Endothelial cell of umbilical vein (primary cell): Measurements from ENCODE around the gene SLC24A3. TPM values are rescaled to one million over a fixed set of nuclear protein-coding genes. Genes with fewer than 3 reads are reported as not detected.

Experiments used
- BruUV-seq: library from RNA; stranded (reverse); fragments of 400-500 nt; replicated peaks from 2 replicates; lab custom pipeline; 2021; lab: Mats Ljungman, UMichigan
- CTCF ChIA-PET: fragments of 300-600, 350-600 bp; sonication (Branson Sonifier 250); formaldehyde crosslinking; loops from one replicate; lab custom pipeline; 2021; ENCODE audit warnings: antibody characterized with exemption, inconsistent platforms; lab: Charles Lee
- POLR2A ChIA-PET: fragments of 300-600, 350-600 bp; sonication (Branson Sonifier 250); formaldehyde crosslinking; loops from one replicate; lab custom pipeline; 2021; ENCODE audit warnings: antibody characterized with exemption, inconsistent platforms; lab: Charles Lee
- DNase-seq: peaks from one replicate; pipeline ENCODE4 v3.0.0-alpha.2; 2011; ENCODE audit warnings: low read depth, low spot score
- FAIRE-seq: peaks from 2 replicates; lab custom pipeline; 2011; peaks lifted over from hg19 to GRCh38; lab: Jason Lieb, UNC
- H2AFZ ChIP-seq: 2 replicates; pipeline ENCODE4 v1.6.0; 2012; ENCODE audit warnings: low read depth, low read length, control low read depth, inconsistent platforms
- H3K27ac ChIP-seq: 2 replicates; pipeline ENCODE4 v1.5.1; 2011; ENCODE audit warnings: low read depth, mild to moderate bottlenecking, control low read depth, low read length, moderate library complexity; ENCODE audit not compliant: insufficient read depth
- H3K27me3 ChIP-seq, 2 experiments: 2 replicates each; pipeline versions ENCODE4 v1.6.0 to v1.6.1; 2011; ENCODE audit warnings: low read length in 2 of 2, mixed read lengths in 1 of 2; ENCODE audit not compliant: control insufficient read depth in 2 of 2, insufficient read depth in 2 of 2
- H3K36me3 ChIP-seq, 2 experiments: 2 replicates in 1 of 2; 3 replicates in 1 of 2; pipeline ENCODE4 v1.5.1; 2011; ENCODE audit warnings: low read length in 2 of 2, mild to moderate bottlenecking in 1 of 2, moderate library complexity in 1 of 2; ENCODE audit not compliant: control insufficient read depth in 2 of 2, insufficient read depth in 2 of 2; ENCODE audit errors: extremely low read depth in 1 of 2
- H3K4me1 ChIP-seq: 3 replicates; pipeline ENCODE4 v1.5.1; 2011; ENCODE audit warnings: mild to moderate bottlenecking, low read length; ENCODE audit not compliant: control insufficient read depth, insufficient read depth; ENCODE audit errors: extremely low read depth
- H3K4me2 ChIP-seq: 2 replicates; pipeline ENCODE4 v1.6.1; 2011; ENCODE audit warnings: low read length, control low read depth, mixed read lengths; ENCODE audit not compliant: insufficient read depth
- H3K4me3 ChIP-seq, 3 experiments: fragments of 200-600 bp in 1 of 3; sonication (generic), shearing (Covaris generic) in 1 of 3; replicated peaks in 1 of 3; 2 replicates each; pipeline ENCODE4 v1.5.1; 2011 to 2016; ENCODE audit warnings: control low read depth in 3 of 3, low read length in 3 of 3, mild to moderate bottlenecking in 2 of 3, inconsistent platforms in 1 of 3, low read depth in 1 of 3, moderate library complexity in 1 of 3; ENCODE audit not compliant: insufficient read depth in 1 of 3
- H3K79me2 ChIP-seq: 2 replicates; pipeline ENCODE4 v1.6.0; 2012; ENCODE audit warnings: low read length, inconsistent platforms; ENCODE audit not compliant: control insufficient read depth, insufficient read depth
- H3K9ac ChIP-seq: replicated peaks from 2 replicates; pipeline ENCODE3; 2011; ENCODE audit warnings: low read length, control low read depth; ENCODE audit not compliant: insufficient read depth; ENCODE audit errors: extremely low read depth
- H3K9me1 ChIP-seq: replicated peaks from 3 replicates; pipeline ENCODE4 v1.6.0; 2011; ENCODE audit warnings: mild to moderate bottlenecking, low read length; ENCODE audit not compliant: control insufficient read depth, insufficient read depth; ENCODE audit errors: extremely low read depth
- H3K9me3 ChIP-seq: replicated peaks from 2 replicates; pipeline ENCODE4 v1.5.1; 2012; ENCODE audit warnings: low read length, inconsistent platforms; ENCODE audit not compliant: control insufficient read depth, insufficient read depth
- H4K20me1 ChIP-seq: replicated peaks from 2 replicates; pipeline ENCODE3; 2011; ENCODE audit warnings: mild to moderate bottlenecking, low read length; ENCODE audit not compliant: control insufficient read depth, insufficient read depth; ENCODE audit errors: extremely low read depth
- EZH2 ChIP-seq: IDR thresholded peaks from 2 replicates; pipeline ENCODE4 v1.6.1; 2012; ENCODE audit warnings: borderline replicate concordance, low read depth, mild to moderate bottlenecking, moderate library complexity, low read length, inconsistent platforms; ENCODE audit not compliant: severe bottlenecking
- FOS ChIP-seq: IDR thresholded peaks from 2 replicates; pipeline ENCODE4 v1.6.1; 2011; ENCODE audit warnings: mild to moderate bottlenecking, low read length, moderate library complexity, borderline replicate concordance; ENCODE audit not compliant: insufficient read depth
- GATA2 ChIP-seq: IDR thresholded peaks from 2 replicates; pipeline ENCODE4 v1.7.0; 2011; ENCODE audit warnings: low read depth, mild to moderate bottlenecking, moderate library complexity, mixed read lengths, low read length; ENCODE audit not compliant: insufficient read length, insufficient read depth
- JUN ChIP-seq: IDR thresholded peaks from 2 replicates; pipeline ENCODE4 v1.6.1; 2011; ENCODE audit warnings: borderline replicate concordance, low read depth; ENCODE audit not compliant: insufficient read length, insufficient read depth
- MYC ChIP-seq: IDR thresholded peaks from one replicate; pipeline ENCODE4 v1.6.1; 2011; ENCODE audit warnings: mild to moderate bottlenecking, low read depth, low read length
- POLR2A ChIP-seq: IDR thresholded peaks from 2 replicates; pipeline ENCODE4 v1.6.1; 2012; ENCODE audit warnings: low read depth, mild to moderate bottlenecking, control low read depth, low read length
- POLR2AphosphoS5 ChIP-seq: IDR thresholded peaks from 2 replicates; pipeline ENCODE4 v1.6.1; 2012; ENCODE audit warnings: low read depth, mild to moderate bottlenecking, control low read depth, low read length, moderate library complexity; ENCODE audit not compliant: insufficient read depth
- dilution Hi-C: fragments of 300-500 bp; cut with MboI; formaldehyde crosslinking; loops from one replicate; pipeline ENCODE4 v1.15.0; 2019; ENCODE audit warnings: low sequenced_read_pairs; ENCODE audit not compliant: extremely low pct_ligation_motif_present
- intact Hi-C: fragments of 100-400 bp; cut with micrococcal nuclease; formaldehyde crosslinking; loops from one replicate; pipeline ENCODE4 v1.10.0; 2022
- polyA plus RNA-seq, 4 experiments: library from polyadenylated mRNA; depleted of rRNA in 3 of 4; stranded (reverse) in 3 of 4; unstranded in 1 of 4; fragments of >200 nt; gene quantifications; 2 replicates each; pipeline versions ENCODE4 v1.2.1 to v1.2.3, GENCODE V29; 2011 to 2012; ENCODE audit warnings: missing spikeins in 1 of 4
- total RNA-seq: library from RNA; stranded (reverse); gene quantifications from 2 replicates; pipeline ENCODE4 v1.2.3, GENCODE V29; 2021
- TF ChIP-seq, protein P1 (sequence below): IDR thresholded peaks from 2 replicates; pipeline ENCODE4 v1.6.1; 2011; ENCODE audit not compliant: insufficient read depth, insufficient read length
- TF ChIP-seq, protein P2 (sequence below), 2 donors: IDR thresholded peaks; 1 replicate in 1 of 2; 2 replicates in 1 of 2; pipeline ENCODE4 v1.5.1; 2011; ENCODE audit warnings: low read length in 2 of 2, mild to moderate bottlenecking in 2 of 2, moderate library complexity in 2 of 2, control low read depth in 1 of 2, inconsistent platforms in 1 of 2, low read depth in 1 of 2; ENCODE audit not compliant: insufficient read depth in 1 of 2; ENCODE audit errors: extremely low read depth in 1 of 2

The SLC24A3 gene
- total and polyA plus RNA-seq, 2 donors (not counting 3 experiments of a cell fraction or from before 2014, with no cell fraction given): not detected

GRCh38 chr20:19683822-19684221 lies 471.4 kb downstream of the SLC24A3 start:
- intact Hi-C loops: no loop called here
- Histone ChIP-seq H3K27ac (no peak overlapping the region), H3K79me2 (no peaks in the 10 kb centered on the region), H3K9me1 (no peaks in the 10 kb centered on the region), H4K20me1 (no peaks in the 10 kb centered on the region), H2AFZ (no peak overlapping the region), H3K9me3 (no peaks in the 10 kb centered on the region), H3K9ac (no peak overlapping the region), H3K4me1 (no peaks in the 10 kb centered on the region), H3K36me3 (no peaks in the 10 kb centered on the region), H3K4me2 (no peak overlapping the region), H3K4me3 (no peak overlapping the region), H3K27me3 (peaks cover 3 to 6% of the 10 kb centered on the region in 2 experiments)
- CTCF ChIA-PET: interaction anchor here (0.6 kb wide), 1 partner anchor 202 kb away, joined by 3 read pairs; no protein-coding TSS in a partner anchor
- FAIRE-seq: no peak
- DNase-seq: no peak
- dilution Hi-C loops: no loop called here
- TF ChIP-seq EZH2: no peak
- TF ChIP-seq JUN: no peak
- no peak for TF ChIP-seq POLR2A
- TF ChIP-seq, protein P1, sequence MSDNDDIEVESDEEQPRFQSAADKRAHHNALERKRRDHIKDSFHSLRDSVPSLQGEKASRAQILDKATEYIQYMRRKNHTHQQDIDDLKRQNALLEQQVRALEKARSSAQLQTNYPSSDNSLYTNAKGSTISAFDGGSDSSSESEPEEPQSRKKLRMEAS: no peak
- TF ChIP-seq MYC: no peak
- TF ChIP-seq, protein P2, sequence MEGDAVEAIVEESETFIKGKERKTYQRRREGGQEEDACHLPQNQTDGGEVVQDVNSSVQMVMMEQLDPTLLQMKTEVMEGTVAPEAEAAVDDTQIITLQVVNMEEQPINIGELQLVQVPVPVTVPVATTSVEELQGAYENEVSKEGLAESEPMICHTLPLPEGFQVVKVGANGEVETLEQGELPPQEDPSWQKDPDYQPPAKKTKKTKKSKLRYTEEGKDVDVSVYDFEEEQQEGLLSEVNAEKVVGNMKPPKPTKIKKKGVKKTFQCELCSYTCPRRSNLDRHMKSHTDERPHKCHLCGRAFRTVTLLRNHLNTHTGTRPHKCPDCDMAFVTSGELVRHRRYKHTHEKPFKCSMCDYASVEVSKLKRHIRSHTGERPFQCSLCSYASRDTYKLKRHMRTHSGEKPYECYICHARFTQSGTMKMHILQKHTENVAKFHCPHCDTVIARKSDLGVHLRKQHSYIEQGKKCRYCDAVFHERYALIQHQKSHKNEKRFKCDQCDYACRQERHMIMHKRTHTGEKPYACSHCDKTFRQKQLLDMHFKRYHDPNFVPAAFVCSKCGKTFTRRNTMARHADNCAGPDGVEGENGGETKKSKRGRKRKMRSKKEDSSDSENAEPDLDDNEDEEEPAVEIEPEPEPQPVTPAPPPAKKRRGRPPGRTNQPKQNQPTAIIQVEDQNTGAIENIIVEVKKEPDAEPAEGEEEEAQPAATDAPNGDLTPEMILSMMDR (IDR thresholded peaks at IDR 0.05; ENCODE audit: extremely low read depth in 1 of 2, insufficient read depth in 1 of 2, low read depth in 1 of 2, low read length in 2 of 2): no peak
- no peak for TF ChIP-seq GATA2
- no peak for TF ChIP-seq POLR2AphosphoS5
- TF ChIP-seq FOS: no peak
- BruUV-seq: no TSS peak
- POLR2A ChIA-PET: no interaction called here
